Upper lobe of right lung (tissue), 1 donor: Measurements from ENCODE around the gene CAPN10. TPM values are rescaled to one million over a fixed set of nuclear protein-coding genes. Genes with fewer than 3 reads are reported as not detected.

Experiments used
- ATAC-seq: fragments of 200-7000 bp; cut with Tn5 transposase; one replicate; pipeline ENCODE4 v1.9.1; 2020; ENCODE audit warnings: mild to moderate bottlenecking, moderate library complexity
- DNase-seq: peaks from one replicate; pipeline ENCODE4 v3.0.0-alpha.2; 2020
- H3K27ac ChIP-seq: fragments of 200-600 bp; one replicate; pipeline ENCODE4 v1.8.0; 2022
- H3K27me3 ChIP-seq: fragments of 200-600 bp; one replicate; pipeline ENCODE4 v1.8.0; 2022; ENCODE audit warnings: mild to moderate bottlenecking
- H3K36me3 ChIP-seq: fragments of 200-600 bp; one replicate; pipeline ENCODE4 v1.8.0; 2022
- H3K4me1 ChIP-seq: fragments of 200-600 bp; one replicate; pipeline ENCODE4 v1.8.0; 2022
- H3K4me3 ChIP-seq: fragments of 200-600 bp; one replicate; pipeline ENCODE4 v1.8.0; 2022; ENCODE audit warnings: mild to moderate bottlenecking
- H3K9me3 ChIP-seq: fragments of 200-600 bp; one replicate; pipeline ENCODE4 v1.8.0; 2022
- intact Hi-C: fragments of 100-400 bp; cut with DNase I; formaldehyde crosslinking; loops from one replicate; pipeline ENCODE4 v1.11.0; 2022
- total RNA-seq: library from RNA; stranded (reverse); fragmentation: NEBNext Ultra II Directional; extraction: Animal tissue kit (Norgen Biotek cat#: 25700); gene quantifications from one replicate; pipeline ENCODE4 v1.2.1, GENCODE V29; 2021
- TF ChIP-seq, protein P1 (sequence below): fragments of 200-600 bp; IDR thresholded peaks from one replicate; pipeline ENCODE4 v1.8.0; 2022; ENCODE audit warnings: antibody characterized with exemption
- donor health status: DM: no; HTN: yes; CAD: no; lungs with severe emphysema.

CAPN10 gene
- total RNA-seq, 1 donor from 2014 or later: 31.8 TPM

DNA sequence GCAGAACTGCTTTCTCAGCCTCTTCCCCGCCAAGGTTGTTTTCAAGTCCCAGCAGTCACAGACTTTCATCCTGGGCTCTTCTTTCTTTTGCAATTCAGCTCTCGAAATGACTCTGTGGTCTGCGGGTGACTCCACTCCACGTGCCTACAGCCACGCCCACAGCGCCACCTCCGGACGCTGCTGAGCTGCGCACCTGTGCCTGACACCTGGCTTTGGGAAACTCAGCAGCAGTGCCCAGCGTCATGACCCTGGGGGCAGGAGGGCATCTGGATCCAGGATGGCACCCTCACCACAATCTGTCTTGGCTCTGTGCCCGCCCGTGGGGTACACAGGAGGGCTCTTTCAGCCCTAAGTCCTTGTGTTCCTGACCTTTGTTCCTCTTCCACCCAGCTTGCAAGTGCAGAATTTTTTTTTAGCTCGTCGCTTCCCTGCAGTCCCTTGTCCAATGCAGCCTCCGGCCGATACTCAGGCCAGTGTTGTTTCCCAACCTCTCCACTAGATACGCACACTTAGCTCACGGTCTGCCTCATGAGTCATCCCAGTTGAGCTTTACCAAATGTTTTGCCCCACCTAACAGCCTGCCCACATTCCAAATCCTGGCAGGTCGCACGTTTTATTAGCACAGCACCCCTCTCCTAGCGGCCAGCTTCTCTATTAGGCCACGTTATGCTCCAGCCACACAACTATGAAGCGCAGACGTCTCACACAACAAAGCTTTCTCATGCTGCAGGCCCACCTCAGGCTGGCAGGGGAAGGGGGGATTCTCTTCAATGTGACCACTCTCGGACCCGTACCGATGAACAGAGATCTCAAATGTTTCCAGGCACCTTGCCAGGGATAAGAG lies 6.5 kb upstream of the CAPN10 start:
- H3K9me3 ChIP-seq: no peaks in the 10 kb centered on the region
- H3K36me3 ChIP-seq: peaks cover 32% of the 10 kb centered on the region
- no peaks in the 10 kb centered on the region for H3K27me3 ChIP-seq
- ATAC-seq (peak; percentile 86), DNase-seq (peak; percentile 92)
- intact Hi-C loops: no loop called here
- peaks cover 32% of the 10 kb centered on the region for H3K4me1 ChIP-seq
- no peak overlapping the region for H3K4me3 ChIP-seq
- peak overlapping the region; percentile 82 for H3K27ac ChIP-seq
- TF ChIP-seq, protein P1, sequence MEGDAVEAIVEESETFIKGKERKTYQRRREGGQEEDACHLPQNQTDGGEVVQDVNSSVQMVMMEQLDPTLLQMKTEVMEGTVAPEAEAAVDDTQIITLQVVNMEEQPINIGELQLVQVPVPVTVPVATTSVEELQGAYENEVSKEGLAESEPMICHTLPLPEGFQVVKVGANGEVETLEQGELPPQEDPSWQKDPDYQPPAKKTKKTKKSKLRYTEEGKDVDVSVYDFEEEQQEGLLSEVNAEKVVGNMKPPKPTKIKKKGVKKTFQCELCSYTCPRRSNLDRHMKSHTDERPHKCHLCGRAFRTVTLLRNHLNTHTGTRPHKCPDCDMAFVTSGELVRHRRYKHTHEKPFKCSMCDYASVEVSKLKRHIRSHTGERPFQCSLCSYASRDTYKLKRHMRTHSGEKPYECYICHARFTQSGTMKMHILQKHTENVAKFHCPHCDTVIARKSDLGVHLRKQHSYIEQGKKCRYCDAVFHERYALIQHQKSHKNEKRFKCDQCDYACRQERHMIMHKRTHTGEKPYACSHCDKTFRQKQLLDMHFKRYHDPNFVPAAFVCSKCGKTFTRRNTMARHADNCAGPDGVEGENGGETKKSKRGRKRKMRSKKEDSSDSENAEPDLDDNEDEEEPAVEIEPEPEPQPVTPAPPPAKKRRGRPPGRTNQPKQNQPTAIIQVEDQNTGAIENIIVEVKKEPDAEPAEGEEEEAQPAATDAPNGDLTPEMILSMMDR: peak; percentile 55

DNA sequence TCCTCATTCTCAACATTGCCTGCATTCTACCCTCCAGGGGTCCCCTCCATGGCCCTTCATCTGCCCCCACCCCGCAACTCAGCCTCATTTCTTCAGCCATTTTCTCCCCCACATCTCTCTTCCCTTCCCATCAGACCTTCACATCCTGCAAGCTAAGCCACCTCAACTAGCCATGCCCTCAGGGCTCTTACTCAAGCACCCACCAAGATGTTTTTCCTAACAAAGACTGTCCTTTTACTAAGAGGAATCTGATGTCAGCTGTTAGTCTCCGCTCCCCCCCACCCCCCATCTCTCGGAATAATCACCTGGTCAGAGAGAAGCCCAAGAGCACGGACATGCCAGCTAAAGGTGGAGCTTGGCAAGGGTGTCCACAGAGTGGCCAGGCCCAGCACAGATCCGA lies 4.7 kb upstream of the CAPN10 start:
- H3K4me3 ChIP-seq: no peak overlapping the region
- ATAC-seq: no peak
- intact Hi-C loops: no loop called here
- peaks cover 40% of the 10 kb centered on the region for H3K4me1 ChIP-seq
- TF ChIP-seq, protein P1: no peak
- no peaks in the 10 kb centered on the region for H3K9me3 ChIP-seq
- DNase-seq: no peak
- no peak overlapping the region for H3K27ac ChIP-seq
- no peaks in the 10 kb centered on the region for H3K27me3 ChIP-seq
- peaks cover 15% of the 10 kb centered on the region for H3K36me3 ChIP-seq

DNA sequence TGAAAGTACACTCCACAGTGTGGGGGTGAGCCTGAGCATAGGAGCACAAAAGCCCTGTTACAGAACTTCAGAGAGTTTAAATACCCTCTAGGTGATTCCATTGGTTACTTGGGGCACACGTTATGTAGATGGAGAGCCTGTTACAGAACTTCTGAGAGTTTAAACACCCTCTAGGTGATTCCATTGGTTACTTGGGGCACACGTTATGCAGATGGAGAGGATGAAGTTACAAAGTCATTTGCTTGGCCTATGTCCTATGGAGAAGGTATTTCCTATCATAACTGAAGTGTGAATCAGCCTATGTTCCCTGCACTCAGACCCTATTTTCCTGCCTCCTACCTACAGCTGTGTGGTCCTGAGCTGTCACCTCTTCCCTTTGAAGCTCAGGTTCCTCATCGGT lies 3.8 kb upstream of the CAPN10 start:
- ATAC-seq (no peak), DNase-seq (no peak)
- Histone ChIP-seq H3K27me3 (no peaks in the 10 kb centered on the region), H3K9me3 (no peaks in the 10 kb centered on the region), H3K4me1 (peaks cover 47% of the 10 kb centered on the region), H3K27ac (no peak overlapping the region), H3K36me3 (peaks cover 5% of the 10 kb centered on the region), H3K4me3 (no peak overlapping the region)
- TF ChIP-seq, protein P1: no peak
- intact Hi-C loops: no loop called here

DNA sequence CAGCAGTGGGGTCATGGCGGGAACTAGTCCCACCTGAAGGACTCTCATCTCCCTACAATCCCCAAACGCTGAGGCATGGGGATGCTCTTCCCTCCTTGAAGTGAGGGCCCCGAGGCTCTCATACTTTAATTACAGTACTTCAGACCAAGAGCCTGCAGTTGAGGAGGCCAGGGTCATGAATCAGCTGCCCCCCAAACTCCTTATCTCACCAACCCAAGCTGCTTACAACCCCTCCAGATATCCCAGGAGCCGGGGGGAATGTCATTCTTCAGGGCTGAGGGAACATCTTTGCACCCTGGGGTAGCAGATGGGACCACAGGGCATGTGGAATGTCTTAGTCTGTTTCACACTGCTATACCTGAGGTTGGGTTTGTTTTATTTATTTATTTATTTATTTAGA lies 2.8 kb upstream of the CAPN10 start:
- Histone ChIP-seq H3K27ac (no peak overlapping the region), H3K36me3 (no peaks in the 10 kb centered on the region), H3K27me3 (no peaks in the 10 kb centered on the region), H3K9me3 (no peaks in the 10 kb centered on the region), H3K4me3 (no peak overlapping the region), H3K4me1 (peaks cover 51% of the 10 kb centered on the region)
- TF ChIP-seq, protein P1: no peak
- no peak for ATAC-seq
- intact Hi-C loops: no loop called here
- no peak for DNase-seq

DNA sequence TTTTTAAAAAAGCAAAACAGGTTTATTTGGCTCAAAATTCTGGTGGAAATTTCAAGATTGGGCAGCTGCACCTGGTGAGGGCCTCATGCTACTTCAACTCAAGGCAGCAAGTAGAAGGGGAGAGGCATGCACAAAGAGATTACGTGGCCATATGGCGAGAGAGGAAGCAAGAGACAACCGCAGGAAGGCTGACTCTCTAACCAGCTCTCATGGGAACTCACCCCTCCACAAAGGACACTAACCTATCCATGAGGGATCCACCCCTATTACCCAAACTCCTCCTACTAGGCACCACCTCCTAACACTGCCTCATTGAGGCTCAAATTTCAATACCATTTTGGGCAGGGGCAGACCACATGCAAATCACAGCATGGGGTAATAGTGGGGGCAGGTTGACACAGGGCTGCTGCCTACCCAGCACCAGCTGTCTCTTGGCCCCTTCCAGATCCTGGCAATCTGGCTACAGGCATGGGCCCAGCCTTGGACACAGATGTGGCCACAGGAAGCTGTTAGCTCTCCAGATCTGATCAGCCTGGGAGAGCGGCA lies 2.0 kb upstream of the CAPN10 start:
- ATAC-seq (no peak), DNase-seq (peak; percentile 46)
- TF ChIP-seq, protein P1: no peak
- H3K4me1 ChIP-seq: peaks cover 43% of the 10 kb centered on the region
- peaks cover 1% of the 10 kb centered on the region for H3K36me3 ChIP-seq
- intact Hi-C loops: no loop called here
- H3K27ac ChIP-seq: no peak overlapping the region
- no peaks in the 10 kb centered on the region for H3K9me3 ChIP-seq
- H3K4me3 ChIP-seq: no peak overlapping the region
- no peaks in the 10 kb centered on the region for H3K27me3 ChIP-seq
